Muscle of leg (tissue), 11 donors: ENCODE measurements around the gene CLCN6. TPM values are rescaled to one million over a fixed set of nuclear protein-coding genes. Genes with fewer than 3 reads are reported as not detected.

Source experiments
- DNase-seq: peaks from one replicate; pipeline ENCODE4 v3.0.0; 2013
- H3K27ac ChIP-seq: one replicate; pipeline ENCODE4 v1.5.1; 2013; ENCODE audit warnings: mild to moderate bottlenecking, low read length, control low read depth
- H3K27me3 ChIP-seq: one replicate; pipeline ENCODE4 v1.6.1; 2013; ENCODE audit warnings: low read length; ENCODE audit not compliant: control insufficient read depth, insufficient read depth
- H3K36me3 ChIP-seq: one replicate; pipeline ENCODE4 v1.6.1; 2013; ENCODE audit warnings: low read length; ENCODE audit not compliant: control insufficient read depth, insufficient read depth
- H3K4me1 ChIP-seq: one replicate; pipeline ENCODE4 v1.6.1; 2013; ENCODE audit warnings: low read length; ENCODE audit not compliant: control insufficient read depth, insufficient read depth
- H3K4me3 ChIP-seq: one replicate; pipeline ENCODE4 v1.5.1; 2013; ENCODE audit warnings: low read length, control low read depth
- H3K9me3 ChIP-seq: replicated peaks from 2 replicates; pipeline ENCODE4 v1.6.1; 2013; ENCODE audit warnings: low read depth, low read length; ENCODE audit not compliant: control insufficient read depth
- WGBS: methylation state at CpG from one replicate; pipeline ENCODE4 v1.1.5; 2013; ENCODE audit warnings: missing lambda C conversion rate; ENCODE audit not compliant: insufficient coverage; 5-methylcytosine and 5-hydroxymethylcytosine counted together
- polyA plus RNA-seq, 8 donors: library from polyadenylated mRNA; unstranded; fragments of 120-200 nt; gene quantifications; one replicate each; pipeline versions ENCODE4 v1.2.1 to v1.2.3, GENCODE V29; 2013; ENCODE audit warnings: inconsistent platforms in 1 of 8, low replicate concordance in 1 of 8; ENCODE audit not compliant: insufficient read length in 8 of 8, insufficient read depth in 1 of 8
- total RNA-seq: library from RNA; stranded (reverse); fragments of 120-200 nt; gene quantifications from one replicate; pipeline ENCODE4 v1.2.4, GENCODE V29; 2013

Gene CLCN6
- total and polyA plus RNA-seq, 9 donors: 7.5 to 16.2 (median 11.9) TPM

- peaks cover 2% of the 10 kb centered on the region for H3K27me3 ChIP-seq
Measured at GRCh38 chr1:11878891-11879190, 72.8 kb downstream of the CLCN6 start.

DNA sequence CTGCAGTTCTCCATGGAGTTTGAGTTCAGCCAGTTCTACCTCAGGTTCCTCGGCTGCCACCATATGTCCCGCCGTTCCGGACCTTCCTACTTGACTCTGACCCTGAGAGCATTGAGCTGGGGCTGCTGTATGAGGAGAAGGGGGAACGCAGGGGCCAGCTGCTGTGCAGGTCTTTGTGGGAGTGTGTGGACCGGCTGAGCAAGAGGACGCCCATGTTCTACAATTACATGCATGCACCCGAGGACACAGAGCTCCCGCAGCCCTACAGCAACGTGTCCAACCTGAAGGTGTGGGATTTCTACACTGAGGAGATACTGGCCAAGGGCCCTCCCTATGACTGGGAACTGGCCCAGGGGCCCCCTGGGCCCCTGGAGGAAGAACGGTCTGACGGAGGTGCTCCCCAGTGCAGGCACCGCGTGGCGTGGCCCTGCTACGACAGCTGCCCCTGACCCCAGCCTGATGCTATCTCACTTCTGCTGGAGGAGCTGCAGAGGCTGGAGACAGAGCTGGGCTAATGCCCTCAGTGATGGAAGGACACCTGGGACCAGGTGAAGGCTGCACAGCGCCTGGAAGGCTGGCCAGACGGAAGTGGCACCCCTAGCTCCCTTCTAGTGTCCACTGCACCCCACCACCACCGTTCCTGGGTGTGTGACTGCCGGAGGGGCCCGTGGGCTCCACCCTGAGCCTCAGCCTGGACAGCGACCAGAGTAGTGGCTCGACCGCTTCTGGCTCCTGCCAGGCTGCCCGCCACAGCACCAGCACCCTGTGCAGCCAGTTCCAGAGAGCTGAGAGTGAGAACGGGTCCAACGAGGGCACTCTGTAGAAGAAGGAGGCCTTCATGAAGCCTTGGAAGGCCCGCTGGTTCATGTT, 73.6 kb downstream of the CLCN6 start:
- H3K4me3 ChIP-seq: no peak overlapping the region
- H3K27ac ChIP-seq: no peak overlapping the region

More at GRCh38 chr1:11878891-11879190, 72.8 kb downstream of the CLCN6 start:
- 89% methylated on average over 5 of the region's 6 CpGs for WGBS
- no peak overlapping the region for H3K4me3 ChIP-seq
- H3K36me3 ChIP-seq: no peaks in the 10 kb centered on the region
- no peak for DNase-seq
- H3K4me1 ChIP-seq: peaks cover 51% of the 10 kb centered on the region
- peaks cover 2% of the 10 kb centered on the region for H3K9me3 ChIP-seq
- no peak overlapping the region for H3K27ac ChIP-seq

DNA sequence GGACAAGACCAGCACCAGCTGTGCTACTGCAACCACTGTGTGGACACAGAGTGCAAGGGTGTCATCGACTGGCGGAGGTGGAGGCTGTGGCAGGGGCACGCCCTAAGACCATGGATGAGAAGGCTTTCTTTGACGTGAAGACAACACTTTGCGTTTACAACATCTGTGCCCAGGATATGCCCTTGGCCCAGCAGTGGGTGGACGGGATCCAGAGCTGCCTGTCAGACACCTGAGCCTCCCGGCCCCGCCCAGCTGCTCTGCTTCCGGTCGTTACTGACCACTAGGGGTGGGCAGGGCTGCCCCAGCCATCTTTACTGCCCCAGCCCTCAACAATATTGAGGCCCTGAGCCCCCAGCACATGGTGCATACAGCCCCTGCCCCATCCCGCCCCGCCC, 74.2 kb downstream of the CLCN6 start:
- no peak for DNase-seq
- no peaks in the 10 kb centered on the region for H3K27me3 ChIP-seq
- 53% methylated on average over 9 of the region's 12 CpGs for WGBS
- H3K36me3 ChIP-seq: no peaks in the 10 kb centered on the region
- peaks cover 51% of the 10 kb centered on the region for H3K4me1 ChIP-seq
- peak overlapping the region; percentile 56 for H3K27ac ChIP-seq
- H3K4me3 ChIP-seq: no peak overlapping the region
- peaks cover 2% of the 10 kb centered on the region for H3K9me3 ChIP-seq

More for the DNA sequence above, 73.6 kb downstream of the CLCN6 start:
- Histone ChIP-seq H3K36me3 (no peaks in the 10 kb centered on the region), H3K4me1 (peaks cover 51% of the 10 kb centered on the region), H3K27me3 (no peaks in the 10 kb centered on the region), H3K9me3 (peaks cover 2% of the 10 kb centered on the region)
- DNase-seq: no peak
- 74% methylated on average over 20 of the region's 28 CpGs for whole genome bisulfite sequencing

- Histone ChIP-seq H3K36me3 (no peaks in the 10 kb centered on the region), H3K4me3 (no peak overlapping the region), H3K27me3 (no peaks in the 10 kb centered on the region), H3K27ac (peak overlapping the region; percentile 56), H3K4me1 (peaks cover 58% of the 10 kb centered on the region), H3K9me3 (peaks cover 2% of the 10 kb centered on the region)
- 20% methylated on average over 6 of the region's 10 CpGs for WGBS
- DNase-seq: peak; percentile 91
Measured at GRCh38 chr1:11880911-11881748, 75.1 kb downstream of the CLCN6 start.

GRCh38 chr1:11881749-11882441, 75.9 kb downstream of the CLCN6 start:
- DNase-seq: no peak
- Histone ChIP-seq H3K27ac (peak overlapping the region; percentile 56), H3K4me3 (no peak overlapping the region), H3K36me3 (no peaks in the 10 kb centered on the region), H3K4me1 (peaks cover 66% of the 10 kb centered on the region), H3K27me3 (no peaks in the 10 kb centered on the region), H3K9me3 (peaks cover 2% of the 10 kb centered on the region)
- WGBS: 72% methylated on average over 10 of the region's 18 CpGs

- peak; percentile 26 for DNase-seq
- 28% methylated on average over 8 of the region's 13 CpGs for WGBS
Measured at GRCh38 chr1:11882814-11883538, 77.0 kb downstream of the CLCN6 start.

DNA sequence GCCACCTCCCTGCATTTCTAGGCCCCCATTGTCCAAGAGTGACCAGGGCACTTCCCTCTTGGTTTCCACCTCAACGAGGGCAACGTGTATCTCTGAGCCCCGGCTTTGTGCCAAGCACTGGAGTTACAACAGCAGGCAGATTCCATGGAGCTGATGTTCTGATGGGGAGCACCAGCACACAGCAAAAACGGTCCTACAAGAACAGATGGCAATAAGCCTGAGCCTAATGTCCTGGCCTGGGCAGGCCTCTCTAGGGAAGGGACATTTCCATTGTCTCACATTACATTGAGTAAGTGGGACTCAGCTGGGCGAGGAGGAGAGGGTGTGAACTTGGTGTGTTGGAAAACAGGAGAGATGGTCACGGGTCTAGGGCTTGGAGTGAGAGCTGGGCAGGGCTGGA, 79.9 kb downstream of the CLCN6 start:
- 62% methylated on average over 6 of the region's 6 CpGs for WGBS
- Histone ChIP-seq H3K4me3 (no peak overlapping the region), H3K27ac (peak overlapping the region; percentile 47), H3K4me1 (peaks cover 47% of the 10 kb centered on the region), H3K9me3 (peaks cover 2% of the 10 kb centered on the region), H3K27me3 (no peaks in the 10 kb centered on the region), H3K36me3 (no peaks in the 10 kb centered on the region)
- peak; percentile 59 for DNase-seq

More at GRCh38 chr1:11882814-11883538, 77.0 kb downstream of the CLCN6 start:
- Histone ChIP-seq H3K4me1 (peaks cover 71% of the 10 kb centered on the region), H3K9me3 (peaks cover 2% of the 10 kb centered on the region), H3K36me3 (no peaks in the 10 kb centered on the region), H3K27ac (no peak overlapping the region), H3K27me3 (no peaks in the 10 kb centered on the region), H3K4me3 (no peak overlapping the region)

GRCh38 chr1:11886986-11887665, 81.1 kb downstream of the CLCN6 start:
- peak; percentile 88 for DNase-seq

DNA sequence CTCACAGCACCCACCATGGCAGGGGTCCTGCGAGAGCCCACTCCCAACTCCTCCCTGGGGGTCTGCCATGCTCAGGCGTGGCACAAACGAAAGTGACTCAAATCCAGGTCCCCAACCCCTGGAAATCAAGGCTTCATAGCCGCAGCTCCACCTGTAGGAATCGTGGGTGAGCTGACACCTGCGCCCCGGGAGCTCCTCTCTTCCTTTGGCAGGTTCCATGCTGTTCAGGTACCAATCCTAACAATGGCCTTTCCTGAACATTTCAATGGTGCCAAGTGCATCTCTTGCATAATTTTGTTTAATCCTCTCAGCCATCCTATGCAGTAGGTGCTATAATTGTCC, 81.6 kb downstream of the CLCN6 start:
- no peak overlapping the region for H3K27ac ChIP-seq
- no peak overlapping the region for H3K4me3 ChIP-seq
- 73% methylated on average over 7 of the region's 7 CpGs for WGBS

More at GRCh38 chr1:11886986-11887665, 81.1 kb downstream of the CLCN6 start:
- no peak overlapping the region for H3K4me3 ChIP-seq
- H3K9me3 ChIP-seq: peaks cover under 1% of the 10 kb centered on the region
- peaks cover 35% of the 10 kb centered on the region for H3K4me1 ChIP-seq
- H3K27ac ChIP-seq: no peak overlapping the region
- no peaks in the 10 kb centered on the region for H3K36me3 ChIP-seq
- H3K27me3 ChIP-seq: peaks cover 4% of the 10 kb centered on the region
- 72% methylated on average over 18 of the region's 19 CpGs for WGBS

More for the DNA sequence above, 81.6 kb downstream of the CLCN6 start:
- H3K9me3 ChIP-seq: no peaks in the 10 kb centered on the region
- no peak for DNase-seq
- H3K27me3 ChIP-seq: peaks cover 9% of the 10 kb centered on the region
- no peaks in the 10 kb centered on the region for H3K36me3 ChIP-seq
- peaks cover 31% of the 10 kb centered on the region for H3K4me1 ChIP-seq
